ENCODE data around the gene DDX11. TPM values are rescaled to one million over a fixed set of nuclear protein-coding genes. Genes with fewer than 3 reads are reported as not detected.
"Not testable (repeated sequence)": the region's sequence is repeated elsewhere in the genome, so short reads cannot be mapped to it uniquely, and the experiment has no call there.

DDX11 gene
- total and polyA plus RNA-seq, 9 donors, result 4.2 to 41.4 (median 15.3) TPM

DNA sequence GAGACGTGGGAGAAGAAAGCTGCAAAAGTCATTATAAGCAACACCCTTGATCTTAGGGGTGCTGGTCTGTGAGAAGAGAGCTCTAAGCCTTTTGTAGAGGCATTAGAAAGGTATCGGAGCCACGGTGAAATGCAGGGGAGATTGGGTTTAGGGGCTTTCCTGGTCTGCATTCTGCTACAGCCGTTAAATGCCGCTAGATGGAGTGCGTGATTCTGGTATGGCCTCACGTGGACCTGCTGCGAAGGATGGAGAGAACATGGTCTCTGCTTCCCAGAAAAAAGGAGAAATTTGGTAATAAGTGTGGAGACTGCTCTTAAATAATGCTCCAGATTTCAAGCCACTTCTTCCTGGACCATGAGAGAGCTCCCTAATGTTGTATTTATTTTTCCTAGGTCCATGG is 4.3 kb downstream of the DDX11 start:
- WGBS, 3 donors, result 87 to 94% (median 93%) methylated on average over 8 of the region's 8 CpGs

GRCh38 chr12:31079421-31079820 is 5.8 kb downstream of the DDX11 start:
- intact Hi-C loops (cut with DNase I); H3K27ac ChIP-seq; H3K4me3 ChIP-seq; DNase-seq; H3K4me1 ChIP-seq (ENCODE audit: insufficient read depth); H3K9me3 ChIP-seq; H3K36me3 ChIP-seq; H3K27me3 ChIP-seq: not testable (repeated sequence)
- 87 to 94% methylated on average over 4 of the region's 6 CpGs; no CpG with 5 or more reads in 1 of the 3 donors for WGBS, 3 donors

More for the DNA sequence above, 4.3 kb downstream of the DDX11 start:
- H3K27me3 ChIP-seq; H3K27ac ChIP-seq; DNase-seq; intact Hi-C loops (cut with DNase I); H3K9me3 ChIP-seq; H3K36me3 ChIP-seq; H3K4me3 ChIP-seq; H3K4me1 ChIP-seq (ENCODE audit: insufficient read depth): not testable (repeated sequence)

- H3K27ac ChIP-seq; H3K4me3 ChIP-seq; H3K36me3 ChIP-seq; H3K9me3 ChIP-seq; H3K27me3 ChIP-seq; H3K4me1 ChIP-seq (ENCODE audit: insufficient read depth); intact Hi-C loops (cut with DNase I); DNase-seq: not testable (repeated sequence)
- WGBS, 3 donors, result 56 to 72% (median 66%) methylated on average over 2 to 6 of the region's 6 CpGs
Observed at GRCh38 chr12:31080221-31080620, 6.6 kb downstream of the DDX11 start.

DNA sequence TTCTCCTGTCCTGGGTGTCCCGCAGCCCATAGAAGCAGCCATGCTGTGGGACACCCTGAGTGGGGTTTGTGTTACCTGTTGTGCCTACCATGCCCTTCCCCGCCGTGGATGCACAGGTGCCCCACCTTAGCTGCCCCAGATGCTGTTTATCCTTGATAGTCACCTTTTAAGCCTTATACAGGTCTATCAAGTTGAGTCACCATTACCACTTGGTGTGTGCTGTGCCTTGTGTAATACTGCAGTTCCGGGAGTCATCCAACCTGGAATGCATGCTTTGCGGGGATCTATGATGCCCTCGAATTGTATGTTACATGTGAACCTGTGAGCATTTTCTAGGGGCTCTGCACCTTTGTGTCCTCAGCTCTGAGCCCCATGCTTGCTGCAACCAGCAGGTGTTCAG is 7.6 kb downstream of the DDX11 start:
- H3K4me1 ChIP-seq (ENCODE audit: insufficient read depth); H3K4me3 ChIP-seq; H3K27ac ChIP-seq; DNase-seq; intact Hi-C loops (cut with DNase I); H3K9me3 ChIP-seq; H3K36me3 ChIP-seq; H3K27me3 ChIP-seq: not testable (repeated sequence)
- 93% methylated on average over 5 to 6 of the region's 6 CpGs for WGBS, 3 donors

DNA sequence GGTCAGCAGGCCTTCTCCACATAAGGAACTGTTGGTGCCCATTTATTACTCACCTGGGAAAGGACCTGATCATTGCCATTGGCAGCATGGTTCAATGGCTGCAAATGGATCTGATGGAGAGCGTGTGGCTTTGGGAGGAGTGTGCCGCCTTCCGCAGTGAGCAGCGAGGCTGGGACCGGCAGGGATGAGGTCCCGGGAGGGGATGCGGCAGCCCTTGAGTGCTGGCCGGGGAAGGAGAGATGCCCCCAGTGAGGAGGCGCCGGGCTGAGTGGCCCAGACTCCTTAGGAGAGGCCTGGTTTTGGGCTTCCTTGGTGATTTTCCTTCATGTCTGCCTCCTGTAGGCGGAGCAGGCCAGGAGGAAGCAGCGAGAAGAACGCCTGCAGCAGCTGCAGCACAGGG is 10.6 kb downstream of the DDX11 start:
- H3K9me3 ChIP-seq; DNase-seq; H3K4me1 ChIP-seq (ENCODE audit: insufficient read depth); H3K27me3 ChIP-seq; intact Hi-C loops (cut with DNase I); H3K36me3 ChIP-seq; H3K27ac ChIP-seq; H3K4me3 ChIP-seq: not testable (repeated sequence)
- WGBS, 3 donors, result 95 to 98% (median 97%) methylated on average over 13 of the region's 13 CpGs

GRCh38 chr12:31086032-31086431 is 12.4 kb downstream of the DDX11 start:
- WGBS, 3 donors, result 84 to 90% (median 89%) methylated on average over 8 to 10 of the region's 11 CpGs
- H3K27me3 ChIP-seq; H3K36me3 ChIP-seq; DNase-seq; H3K27ac ChIP-seq; H3K9me3 ChIP-seq; intact Hi-C loops (cut with DNase I); H3K4me1 ChIP-seq (ENCODE audit: insufficient read depth); H3K4me3 ChIP-seq: not testable (repeated sequence)

GRCh38 chr12:31087486-31087885 is 13.8 kb downstream of the DDX11 start:
- H3K36me3 ChIP-seq; H3K9me3 ChIP-seq; intact Hi-C loops (cut with DNase I); H3K4me3 ChIP-seq; H3K4me1 ChIP-seq (ENCODE audit: insufficient read depth); DNase-seq; H3K27me3 ChIP-seq; H3K27ac ChIP-seq: not testable (repeated sequence)
- 90 to 91% (median 91%) methylated on average over 7 to 8 of the region's 8 CpGs for WGBS, 3 donors

- H3K9me3 ChIP-seq; H3K27ac ChIP-seq; H3K27me3 ChIP-seq; intact Hi-C loops (cut with DNase I); H3K4me1 ChIP-seq (ENCODE audit: insufficient read depth); H3K36me3 ChIP-seq; DNase-seq; H3K4me3 ChIP-seq: not testable (repeated sequence)
- WGBS, 3 donors, result 77 to 96% (median 85%) methylated on average over 2 of the region's 2 CpGs
Observed at GRCh38 chr12:31087956-31088355, 14.3 kb downstream of the DDX11 start.

DNA sequence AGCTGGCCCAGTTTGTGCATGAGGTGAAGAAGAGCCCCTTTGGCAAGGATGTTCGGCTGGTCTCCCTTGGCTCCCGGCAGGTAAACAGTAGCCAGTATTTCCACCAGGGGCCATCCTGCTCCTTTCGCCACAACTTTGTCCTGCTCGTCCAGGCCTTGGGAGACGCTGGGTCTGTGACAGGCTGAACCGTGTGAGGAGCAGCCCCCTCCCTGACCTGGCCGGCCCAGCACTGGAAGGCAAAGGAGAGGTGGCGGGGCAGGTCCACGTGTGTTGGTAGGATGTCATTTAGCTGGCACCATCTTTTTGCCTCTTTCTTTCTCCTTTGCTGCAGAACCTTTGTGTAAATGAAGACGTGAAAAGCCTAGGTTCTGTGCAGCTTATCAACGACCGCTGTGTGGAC is 15.4 kb downstream of the DDX11 start:
- WGBS, 3 donors, result 84 to 87% (median 84%) methylated on average over 12 of the region's 12 CpGs
- H3K27me3 ChIP-seq, result no peaks in the 10 kb centered on the region
- H3K4me1 ChIP-seq (ENCODE audit: insufficient read depth), result no peaks in the 10 kb centered on the region
- H3K9me3 ChIP-seq, result no peaks in the 10 kb centered on the region
- no peak for DNase-seq
- intact Hi-C loops (cut with DNase I), result no loop called here
- TF ChIP-seq EP300 (IDR thresholded peaks at IDR 0.05) (no peak), CTCF (IDR thresholded peaks at IDR 0.05) (no peak)
- H3K4me3 ChIP-seq, result no peak overlapping the region
- no peak overlapping the region for H3K27ac ChIP-seq
- no peaks in the 10 kb centered on the region for H3K36me3 ChIP-seq

DNA sequence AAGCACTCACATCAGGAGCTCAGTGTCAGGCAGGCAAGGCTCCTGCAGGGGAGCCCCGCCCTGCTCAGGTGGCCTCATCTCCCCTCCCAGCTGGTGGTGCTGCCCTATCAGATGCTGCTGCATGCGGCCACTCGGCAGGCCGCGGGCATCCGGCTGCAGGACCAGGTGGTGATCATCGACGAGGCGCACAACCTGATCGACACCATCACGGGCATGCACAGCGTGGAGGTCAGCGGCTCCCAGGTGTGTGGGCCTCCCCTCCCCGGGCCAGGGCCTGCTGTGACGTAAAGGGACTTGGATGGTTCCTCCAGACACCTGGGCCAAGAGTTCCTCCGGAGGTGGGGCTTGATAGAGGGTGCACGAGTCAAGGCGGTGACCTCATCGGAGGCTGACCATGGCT is 18.0 kb downstream of the DDX11 start:
- H3K4me1 ChIP-seq (ENCODE audit: insufficient read depth); H3K36me3 ChIP-seq; H3K4me3 ChIP-seq; H3K27me3 ChIP-seq; intact Hi-C loops (cut with DNase I); H3K9me3 ChIP-seq; H3K27ac ChIP-seq; DNase-seq: not testable (repeated sequence)
- WGBS, 3 donors, result 83 to 88% (median 86%) methylated on average over 16 to 19 of the region's 19 CpGs

DNA sequence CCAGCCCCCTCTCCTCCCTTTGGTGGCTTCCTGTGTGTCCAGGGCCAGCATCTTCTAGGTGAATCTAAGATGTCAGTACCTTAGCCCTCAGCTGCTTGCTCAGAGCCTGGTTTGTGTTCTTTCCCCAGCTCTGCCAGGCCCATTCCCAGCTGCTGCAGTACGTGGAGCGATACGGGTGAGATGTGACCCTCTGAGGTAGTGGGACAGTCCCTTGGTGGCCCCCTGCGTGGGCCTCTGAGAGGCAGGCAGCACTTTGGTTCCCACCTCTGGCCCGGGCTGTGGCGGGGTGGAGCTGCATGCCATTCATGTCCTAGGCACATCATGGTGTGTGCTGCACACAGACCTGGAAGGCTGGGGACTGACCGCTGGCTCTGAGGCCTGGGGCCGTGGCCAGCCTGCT is 19.1 kb downstream of the DDX11 start:
- H3K4me1 ChIP-seq (ENCODE audit: insufficient read depth); intact Hi-C loops (cut with DNase I); H3K36me3 ChIP-seq; DNase-seq; H3K27ac ChIP-seq; H3K4me3 ChIP-seq; H3K27me3 ChIP-seq; H3K9me3 ChIP-seq: not testable (repeated sequence)
- 87 to 94% (median 93%) methylated on average over 5 to 8 of the region's 8 CpGs for WGBS, 3 donors

Measured in ovary (tissue), 9 donors.